GM19025 (cell line): ENCODE measurements around the gene TMEM86A.

ENCODE experiments used
- ATAC-seq: cut with Tn5 transposase; IDR thresholded peaks from one replicate; pipeline ENCODE4 v1.9.1; 2021; ENCODE audit warnings: mild to moderate bottlenecking, low read depth, moderate library complexity; ENCODE audit not compliant: unreplicated experiment

Gene TMEM86A

DNA sequence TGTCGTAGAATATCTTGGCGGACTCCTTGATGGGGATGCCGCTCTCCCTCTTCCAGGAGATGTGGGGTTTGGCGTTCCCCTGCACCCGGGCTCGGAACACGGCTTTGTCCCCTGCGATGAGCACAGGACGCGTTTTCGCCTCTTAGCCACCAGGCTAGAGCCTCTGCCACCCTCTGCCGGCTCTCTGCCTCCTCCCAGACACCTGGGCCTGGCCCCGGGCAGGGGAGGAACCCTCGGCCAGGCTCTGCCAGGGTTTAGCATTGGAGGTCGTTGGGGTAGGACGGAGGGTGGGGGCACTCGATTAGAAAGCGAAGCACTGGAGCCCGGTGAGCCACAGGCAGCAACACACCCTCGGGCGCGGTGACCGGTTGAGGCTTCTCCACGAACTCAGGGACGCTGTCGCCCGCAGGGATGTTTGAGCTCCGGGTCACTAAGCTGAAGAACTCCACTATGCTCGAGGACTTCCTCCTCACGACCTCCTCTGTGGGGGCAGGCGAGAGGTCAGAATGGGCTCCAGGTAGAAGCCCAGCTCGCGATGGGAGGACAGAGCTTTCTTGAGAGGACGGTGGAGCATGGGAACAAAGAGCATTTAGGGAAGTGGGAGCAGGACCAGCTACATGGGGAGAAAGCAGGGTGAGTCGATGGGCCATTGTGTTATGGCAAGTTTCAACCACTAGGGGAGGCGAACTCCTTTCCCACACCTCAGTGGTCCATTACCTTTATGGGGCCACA is 23.1 kb downstream of the TMEM86A start:
- peak; percentile 60 for ATAC-seq

DNA sequence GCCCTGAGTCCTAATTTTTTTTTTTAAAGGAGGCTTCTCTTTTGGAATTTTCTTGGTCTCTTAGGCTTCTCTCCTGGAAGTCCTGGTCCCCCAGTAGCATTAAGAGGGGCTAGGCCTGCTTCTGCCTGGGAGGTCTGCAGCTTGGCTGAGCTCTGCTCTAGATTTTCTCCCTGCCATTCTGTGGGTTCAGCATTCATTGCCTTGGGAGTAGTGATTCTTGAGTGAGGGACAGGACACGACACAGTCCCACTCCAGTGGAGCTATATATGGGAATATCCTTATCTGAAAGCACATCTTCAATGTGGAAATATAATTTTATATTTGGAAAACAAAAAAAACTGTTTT is 23.7 kb downstream of the TMEM86A start:
- ATAC-seq = no peak

DNA sequence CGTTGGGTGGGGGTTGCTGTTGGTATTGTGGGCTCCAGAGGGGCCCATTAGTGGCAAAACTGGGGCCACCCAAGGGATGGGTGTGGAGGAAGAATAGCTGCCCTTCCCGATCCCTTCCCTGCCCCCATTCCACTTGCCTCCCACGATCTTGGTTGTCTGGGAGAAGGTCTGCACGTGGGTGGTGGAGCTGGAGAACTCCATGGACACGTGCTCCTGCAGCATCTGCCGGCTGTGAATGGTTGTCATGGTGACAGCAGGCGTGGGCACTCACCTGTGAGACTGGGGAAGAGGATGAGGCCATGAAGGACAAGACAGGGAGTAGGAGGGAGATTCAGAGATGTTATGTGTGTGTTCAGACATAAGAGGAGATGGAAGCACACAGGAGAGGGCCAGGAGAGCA is 25.4 kb downstream of the TMEM86A start:
- ATAC-seq = no peak

DNA sequence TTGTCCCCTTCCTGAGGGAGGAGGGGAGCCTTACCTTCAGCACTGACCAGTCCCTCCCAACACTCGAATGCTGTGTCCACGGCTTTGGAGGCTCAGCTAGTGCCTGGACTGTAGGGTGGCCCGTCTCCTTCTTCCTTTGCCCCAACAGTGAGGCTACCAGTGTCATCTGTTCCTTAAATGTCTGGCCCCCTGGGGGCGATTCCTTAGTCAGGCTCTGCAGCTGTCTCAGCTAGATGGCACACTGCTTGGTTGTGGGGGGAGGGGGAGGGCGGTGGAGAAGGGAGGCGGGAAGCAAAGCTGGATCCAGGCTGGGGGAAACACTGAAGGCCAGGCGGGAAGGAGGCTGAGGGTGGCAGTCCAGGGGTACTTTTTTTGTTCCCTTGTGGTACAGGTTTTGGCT is 27.5 kb downstream of the TMEM86A start, which contains the start of gene IGSF22:
Gene IGSF22, minus strand, starts transcription at position 149 of the 400 bp plus-strand sequence. CDS start 1,952 bp downstream, outside the sequence.
- ATAC-seq = no peak

DNA sequence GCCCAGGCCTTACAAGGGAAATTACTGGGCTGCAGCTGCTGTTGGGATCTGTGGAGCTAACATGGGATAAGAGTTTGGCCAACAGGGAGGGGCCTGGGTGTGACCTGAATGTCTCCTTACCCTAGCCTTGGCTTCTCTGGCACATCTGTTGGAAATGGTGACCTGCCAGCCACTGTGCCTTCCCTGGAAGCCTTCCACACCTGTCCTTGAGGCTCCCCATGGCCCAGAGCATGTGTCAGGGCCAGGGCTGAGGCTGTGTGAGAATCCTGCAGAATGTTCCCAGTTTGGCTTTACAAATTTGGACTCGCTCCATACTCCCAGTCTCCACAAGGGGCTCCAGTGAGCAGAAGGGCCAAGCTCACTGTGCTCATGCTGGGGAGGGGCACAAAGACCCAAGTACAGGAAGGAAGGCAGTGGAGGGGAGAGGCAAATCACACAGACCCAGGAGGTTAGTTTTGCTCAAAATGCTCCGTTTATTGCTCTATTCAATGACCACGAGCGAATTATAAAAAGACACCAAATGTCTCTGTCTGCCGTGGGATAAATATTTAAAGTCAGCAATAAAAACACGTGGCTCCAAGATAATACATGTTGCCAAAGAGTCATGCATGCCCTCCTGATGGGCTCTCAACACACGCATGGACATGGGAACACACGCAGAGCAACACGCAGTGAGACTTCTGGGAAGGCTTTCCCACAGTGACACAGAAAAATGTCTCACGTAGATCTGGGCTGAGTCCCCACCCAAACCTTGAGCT is 29.1 kb downstream of the TMEM86A start:
- no peak for ATAC-seq

DNA sequence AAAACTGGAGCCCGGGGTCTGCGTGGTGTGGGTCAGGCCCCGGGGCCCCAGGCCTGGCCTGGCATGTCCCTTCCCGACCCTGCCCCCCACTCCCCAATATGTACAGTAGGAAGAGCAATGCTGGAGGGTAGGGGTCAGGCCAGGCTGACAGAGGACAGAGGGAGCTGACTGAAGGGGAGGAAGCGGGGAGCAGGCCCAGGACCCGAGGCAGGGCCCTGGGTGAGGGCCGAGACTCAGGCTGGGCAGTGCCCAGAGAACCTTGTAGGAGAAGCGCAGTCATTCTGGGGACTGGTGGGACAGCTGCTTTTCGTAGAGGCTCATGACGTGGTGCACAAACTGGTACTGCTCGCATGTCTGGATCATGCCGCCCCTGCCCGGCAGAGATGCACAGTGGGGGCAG is 30.1 kb downstream of the TMEM86A start:
- ATAC-seq = no peak

DNA sequence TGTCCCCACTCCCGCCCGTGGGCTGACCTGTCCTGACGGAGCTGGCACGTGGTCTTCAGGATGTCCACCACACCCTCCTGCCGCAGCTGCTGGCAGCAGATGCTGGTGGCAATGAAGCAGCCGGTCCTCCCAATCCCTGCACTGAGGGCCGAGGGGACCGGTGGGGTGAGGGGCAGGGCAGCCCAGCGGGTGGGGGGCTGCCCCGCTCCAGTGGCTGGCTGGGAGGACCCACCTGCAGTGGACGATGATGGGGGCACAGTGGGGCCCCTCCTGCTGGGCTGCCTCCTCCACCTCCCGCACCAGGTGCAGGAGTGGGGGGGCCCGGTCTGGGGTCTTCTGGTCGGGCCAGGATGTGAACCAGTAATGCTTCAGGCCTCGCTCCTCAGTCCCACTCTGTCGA is 30.8 kb downstream of the TMEM86A start:
- no peak for ATAC-seq

DNA sequence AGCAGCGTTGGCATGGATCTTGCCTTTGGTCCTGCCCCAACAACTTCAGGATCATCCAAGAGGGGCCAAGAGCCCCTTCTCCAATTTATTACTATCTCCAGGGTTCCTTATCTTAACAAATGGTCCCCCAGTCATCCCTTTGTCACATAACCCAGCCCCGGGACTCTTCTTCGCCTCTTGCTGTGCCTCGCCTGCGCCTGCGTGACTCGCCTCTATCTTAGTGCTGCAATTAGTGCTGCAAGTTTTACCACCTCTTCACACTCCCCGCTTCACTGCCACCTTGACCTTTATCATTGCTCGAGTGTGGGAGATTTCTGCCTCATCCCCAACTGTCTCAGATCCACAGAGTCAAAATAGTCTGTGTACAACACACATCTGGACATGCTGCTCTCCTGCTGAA is 31.4 kb downstream of the TMEM86A start:
- no peak for ATAC-seq

DNA sequence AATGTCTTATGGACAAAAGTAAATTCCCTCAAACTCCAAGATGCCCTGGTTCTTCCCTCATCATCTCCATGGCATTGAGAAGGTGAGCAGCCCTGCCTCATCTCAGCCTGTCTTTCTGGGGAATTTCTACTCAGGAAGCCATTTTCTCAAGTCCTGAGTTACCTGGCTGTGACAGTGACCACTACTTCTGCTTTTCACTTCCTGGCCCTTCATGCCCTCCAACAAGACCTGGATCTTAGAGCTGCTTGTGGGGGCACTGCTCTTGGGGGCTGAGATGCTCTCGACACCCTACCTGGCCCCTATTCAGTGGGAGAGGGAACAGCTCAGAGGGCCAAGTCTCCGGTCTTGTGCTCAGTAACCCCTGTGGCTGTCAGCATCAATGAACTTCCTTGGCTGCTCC is 32.9 kb downstream of the TMEM86A start:
- ATAC-seq = no peak

DNA sequence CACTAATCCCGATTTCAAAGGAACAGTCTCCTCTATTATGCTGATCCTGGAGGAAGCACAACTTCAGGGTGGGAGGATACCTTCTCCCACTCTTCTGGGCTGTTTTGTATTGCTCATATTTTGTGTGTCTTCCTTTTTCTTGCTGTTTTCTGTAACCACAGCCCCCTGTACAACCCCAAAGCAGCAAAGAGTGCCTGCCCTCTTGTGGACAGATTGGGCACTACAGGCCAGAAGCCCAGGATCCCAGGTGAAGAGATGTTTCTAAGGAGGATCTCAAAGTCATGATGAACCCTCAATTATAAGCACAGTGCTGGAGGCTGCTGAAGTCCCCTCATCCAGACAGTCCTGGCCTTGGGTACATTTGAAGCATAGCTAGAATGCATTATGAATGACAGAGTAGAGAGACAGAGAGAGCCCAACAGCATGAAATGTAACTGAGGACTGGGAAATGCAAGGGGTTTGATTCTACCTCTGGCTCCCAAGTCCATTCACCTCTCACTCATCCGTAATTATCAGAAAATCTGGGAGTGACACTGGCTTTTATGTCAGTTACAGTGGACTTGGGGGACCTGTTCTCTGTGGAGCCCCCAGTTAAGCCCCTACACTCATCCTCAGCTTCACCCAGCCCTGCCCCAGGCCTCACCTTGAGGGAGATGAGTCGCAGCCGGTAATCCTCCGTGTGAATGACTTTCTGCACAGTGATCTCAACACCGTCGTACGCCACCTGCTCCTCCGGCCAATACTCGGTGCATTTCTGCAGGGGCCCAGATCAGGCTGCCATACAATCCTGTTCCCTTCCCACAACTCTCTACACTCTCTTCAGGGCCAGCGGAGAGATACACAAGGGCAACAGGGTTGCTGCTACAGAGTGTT is 33.6 kb downstream of the TMEM86A start:
- ATAC-seq = no peak

DNA sequence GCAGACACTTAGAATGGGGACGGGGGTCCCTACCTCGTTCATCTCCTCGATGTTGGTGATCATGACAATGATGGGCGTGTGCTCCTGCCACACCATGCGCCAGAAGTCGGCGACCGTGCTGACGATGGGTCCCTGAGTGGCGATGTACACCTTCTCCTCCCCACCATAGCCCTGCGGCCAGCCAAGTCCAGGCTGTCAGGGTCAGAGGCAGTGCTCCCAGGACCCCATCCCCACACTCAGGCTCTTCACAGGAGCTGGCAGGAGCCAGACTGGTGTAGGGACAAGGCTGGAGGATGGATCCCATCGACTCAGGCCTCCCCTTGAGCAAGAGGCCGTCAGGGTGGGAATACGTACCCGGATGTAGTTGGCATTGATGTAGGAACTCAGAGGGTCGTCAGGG is 34.6 kb downstream of the TMEM86A start:
- ATAC-seq = no peak

DNA sequence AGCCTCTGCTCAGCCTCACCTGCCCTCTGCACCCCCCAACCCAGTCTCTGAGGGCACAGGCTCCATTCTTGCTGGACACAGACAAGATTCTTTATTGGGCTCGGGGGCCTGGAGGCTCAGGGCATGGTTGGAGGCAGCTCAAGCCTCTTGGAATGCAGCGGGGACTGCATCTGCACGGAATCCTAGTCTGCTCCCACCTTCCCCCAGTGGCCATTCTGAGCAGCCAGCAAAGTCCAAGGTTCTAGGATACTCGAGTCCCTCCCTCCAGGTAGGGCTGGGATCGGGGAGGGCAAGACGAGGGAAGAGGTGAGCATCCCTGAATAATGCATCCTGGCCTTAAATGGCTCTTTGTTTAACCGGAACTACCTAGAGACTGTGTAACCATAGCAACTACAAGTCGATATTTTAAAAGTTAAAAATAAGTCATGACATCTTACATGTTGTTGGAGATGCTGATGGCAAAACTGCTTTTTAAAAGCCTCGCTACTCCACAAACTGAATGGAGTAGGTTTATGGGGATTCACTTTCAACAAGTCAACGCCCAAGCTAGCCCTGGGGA is 38.1 kb downstream of the TMEM86A start:
- ATAC-seq = no peak

DNA sequence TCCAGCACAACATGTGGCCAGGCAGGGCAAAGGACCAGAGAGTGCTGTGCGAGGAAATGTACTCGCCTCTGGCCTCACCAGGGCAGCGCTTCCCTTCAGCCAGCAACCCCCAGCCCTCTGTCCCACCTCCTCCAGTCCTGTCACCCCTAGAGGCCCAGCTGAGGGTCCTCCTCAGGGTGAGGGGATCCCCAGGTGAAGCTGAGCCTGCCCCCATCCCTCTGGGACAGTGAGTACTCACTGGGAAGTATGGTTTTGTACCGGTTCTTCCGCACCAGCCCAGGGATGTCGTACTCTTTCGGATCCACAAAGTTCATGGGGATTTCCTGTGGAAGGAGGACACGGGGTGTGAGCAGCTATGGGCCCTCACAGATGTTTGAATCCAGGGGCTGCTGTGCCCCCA is 39.1 kb downstream of the TMEM86A start:
- ATAC-seq = no peak

DNA sequence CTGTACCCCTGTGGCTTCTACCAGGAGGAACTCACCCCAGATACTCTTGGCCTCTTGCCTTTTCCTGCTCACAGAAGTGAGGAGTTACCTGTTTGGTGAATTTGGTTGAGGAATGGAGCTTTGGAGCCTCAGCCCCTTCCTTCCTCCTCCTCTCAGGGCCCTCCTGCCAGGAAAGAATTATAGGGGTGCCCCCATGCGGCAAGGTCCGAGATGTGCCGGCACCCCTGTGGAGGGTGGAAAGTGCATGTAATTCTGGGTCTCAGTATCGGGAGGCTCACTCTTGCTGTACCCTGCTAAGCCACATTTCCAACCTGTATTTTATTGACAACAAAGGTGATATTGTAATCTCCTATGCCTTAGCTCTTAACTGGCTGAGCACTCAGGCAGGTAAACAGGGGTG is 41.1 kb downstream of the TMEM86A start:
- ATAC-seq = no peak

DNA sequence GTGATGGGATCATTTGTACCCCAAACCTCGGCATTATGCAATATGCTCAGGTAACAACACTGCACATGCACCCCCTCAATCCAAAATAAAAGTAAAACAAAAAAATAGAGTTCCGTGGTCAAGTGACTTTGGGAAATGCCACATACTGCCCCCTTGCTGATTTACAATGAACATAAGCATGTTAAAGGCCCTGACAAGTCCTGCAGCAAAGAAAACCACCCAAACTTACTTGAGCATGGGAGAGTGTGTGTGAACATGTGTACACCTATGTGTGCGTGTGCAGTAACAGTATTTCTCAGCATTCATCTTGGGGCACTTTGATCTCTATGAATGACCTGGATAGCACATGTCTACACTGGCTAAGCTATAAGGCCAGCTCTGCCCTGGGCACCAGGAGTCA is 43.2 kb downstream of the TMEM86A start:
- ATAC-seq = no peak

DNA sequence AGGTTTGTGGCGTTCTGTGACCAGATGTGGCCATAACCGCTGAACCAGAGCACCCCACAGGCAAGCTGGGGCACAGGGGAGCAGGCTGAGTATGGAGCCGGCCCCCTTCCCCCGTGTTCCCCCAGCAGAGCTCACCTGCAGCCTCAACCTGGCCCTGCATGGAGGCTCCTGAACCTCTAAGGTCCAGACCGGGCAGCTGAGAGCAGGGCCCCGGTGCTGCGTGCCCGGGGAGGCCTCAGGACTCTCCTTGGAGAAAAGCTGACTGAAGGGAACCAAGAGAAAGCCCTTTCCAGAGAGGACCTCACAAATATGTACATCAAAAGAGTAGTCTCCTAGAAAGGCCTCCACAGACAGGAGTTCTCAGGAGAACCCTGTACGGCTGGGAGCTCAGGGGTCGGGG is 44.8 kb downstream of the TMEM86A start:
- no peak for ATAC-seq

DNA sequence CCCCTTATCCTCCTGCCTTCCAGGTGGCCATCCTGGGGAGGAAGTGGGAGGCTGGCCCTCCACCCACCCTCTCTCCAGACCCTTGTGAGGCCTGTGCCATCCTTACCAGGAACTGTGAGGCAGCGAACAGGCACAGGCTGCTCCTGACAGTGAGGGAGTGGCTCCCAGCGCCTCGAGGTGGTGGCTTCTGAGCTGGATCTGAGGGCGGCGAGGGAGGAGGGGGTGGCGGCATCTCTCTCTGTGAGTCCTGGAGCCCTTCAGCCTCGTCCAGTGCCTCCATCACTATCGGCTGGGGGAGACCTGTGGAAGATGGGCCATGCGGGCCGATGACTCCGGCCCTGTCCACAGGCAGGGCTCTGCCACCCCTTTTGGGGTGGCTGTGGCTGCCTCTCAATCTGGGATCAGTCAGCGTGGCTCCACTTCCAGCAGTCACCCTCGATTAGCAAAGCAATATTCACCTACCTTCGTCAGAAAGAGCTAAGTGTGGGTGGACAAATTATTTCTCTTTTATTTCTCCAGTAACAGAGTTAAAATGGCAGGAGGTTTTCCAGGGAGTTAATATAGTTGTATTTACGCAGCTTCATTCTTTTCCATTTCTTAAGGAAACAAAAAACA is 45.4 kb downstream of the TMEM86A start:
- ATAC-seq = no peak

DNA sequence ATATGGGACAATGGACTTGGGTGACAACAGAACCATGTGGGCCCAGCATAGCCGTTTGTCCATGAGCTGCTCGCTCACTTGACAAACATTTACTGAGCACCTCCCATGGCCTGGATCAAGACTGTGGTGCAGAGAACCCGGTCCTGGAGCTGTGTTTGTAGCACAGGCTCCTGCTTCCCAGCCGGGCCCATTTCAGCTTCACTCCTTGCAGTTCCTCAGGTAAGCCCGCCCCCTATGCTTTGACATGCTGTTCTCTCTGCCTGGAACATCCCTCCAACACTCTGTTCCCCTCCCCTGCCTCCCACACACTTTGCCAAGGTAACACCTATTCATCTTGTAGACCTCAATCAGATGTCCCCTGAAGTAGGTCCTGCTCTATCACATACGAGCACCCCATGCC is 46.7 kb downstream of the TMEM86A start:
- ATAC-seq = no peak

DNA sequence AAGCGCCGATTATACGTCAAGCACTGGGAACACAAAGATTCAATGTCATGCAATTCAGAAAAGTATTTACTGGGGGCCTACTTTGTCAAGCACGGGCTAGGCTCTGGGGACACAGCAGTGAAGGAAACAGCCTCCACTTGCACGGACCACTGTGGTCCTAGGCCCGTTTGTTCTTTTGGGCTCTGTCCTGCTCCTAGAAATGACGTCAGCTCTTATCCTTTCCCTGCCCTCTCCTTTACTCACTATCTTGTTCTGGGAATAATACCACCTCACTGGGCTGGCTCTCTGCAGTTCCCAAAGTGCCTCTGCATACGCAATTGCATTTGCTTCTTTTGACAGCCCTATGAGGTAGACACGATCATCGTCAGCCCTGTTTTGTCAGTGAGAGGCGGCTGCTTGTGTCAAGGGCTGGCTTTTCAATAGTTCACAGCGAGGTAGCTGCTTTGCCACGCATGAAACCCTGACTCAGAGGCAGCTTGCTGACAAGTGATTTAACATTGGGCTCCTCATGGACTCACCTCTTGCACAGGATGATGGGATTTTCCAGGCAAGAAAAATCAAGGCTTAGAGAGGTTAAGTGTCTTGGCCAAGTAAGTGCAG is 50.3 kb downstream of the TMEM86A start:
- ATAC-seq = no peak

DNA sequence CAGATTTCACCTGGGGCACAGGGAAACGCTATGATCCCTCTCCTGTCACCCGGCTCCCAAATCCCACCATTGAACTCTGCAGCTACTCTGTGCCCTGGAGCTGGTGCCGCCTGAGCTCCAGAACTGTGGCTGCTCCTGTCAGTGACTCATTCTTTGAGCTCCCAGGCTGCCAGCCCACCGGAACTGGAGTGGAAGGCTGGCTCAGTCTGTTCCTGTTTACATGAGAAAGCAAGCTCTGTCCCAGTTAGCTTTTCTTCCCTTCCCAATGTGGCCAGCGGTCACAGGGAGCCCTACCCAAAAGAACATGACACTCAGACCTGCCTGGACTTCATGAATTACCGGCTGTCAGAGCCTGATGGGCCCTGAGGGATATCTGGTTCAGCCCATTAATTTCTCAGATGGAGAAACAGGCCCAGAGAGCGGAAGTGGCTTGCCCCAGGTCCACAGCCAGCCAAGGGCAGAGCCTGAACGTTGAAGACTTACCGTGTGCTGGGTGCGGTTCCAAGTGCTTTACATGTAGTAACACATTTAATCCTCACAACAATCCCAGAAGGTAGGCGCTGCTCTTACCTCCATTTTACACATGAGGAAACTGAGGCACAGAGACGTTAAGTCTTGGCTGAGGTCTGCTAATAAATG is 51.2 kb downstream of the TMEM86A start:
- ATAC-seq = no peak
